Measurements from ENCODE around the gene ZC3H18.

- TF ChIP-seq ZC3H10 (CRISPR knock-in tag; IDR thresholded peaks at IDR 0.05) (no peak), SNAI2 (CRISPR knock-in tag; IDR thresholded peaks at IDR 0.05) (no peak), ZFP3 (CRISPR knock-in tag; IDR thresholded peaks at IDR 0.05) (no peak), BACH2 (CRISPR knock-in tag; IDR thresholded peaks at IDR 0.05; ENCODE audit: borderline replicate concordance) (no peak), CSDC2 (CRISPR knock-in tag; IDR thresholded peaks at IDR 0.05) (no peak), ZNF8 (CRISPR knock-in tag; IDR thresholded peaks at IDR 0.05) (no peak), RARB (CRISPR knock-in tag; IDR thresholded peaks at IDR 0.05) (no peak), CSRNP3 (CRISPR knock-in tag; IDR thresholded peaks at IDR 0.05) (no peak)
These were observed 39.9 kb downstream of the ZC3H18 start for GRCh38 chr16:88610080-88610479.

All from SK-N-SH treated with all-trans-retinoic acid at 6 μM for 48 hours (cell line).